NCI-H1048 (cell line): ENCODE data around the gene SLC7A14.

ENCODE experiments used
- DNase-seq: peaks from one replicate; lab custom pipeline; 2025; lab: John Stamatoyannopoulos, UW

SLC7A14 gene

GRCh38 chr3:170497207-170498095 is 88.4 kb downstream of the SLC7A14 start:
- no peak for DNase-seq

- no peak for DNase-seq
These were observed 89.1 kb downstream of the SLC7A14 start for GRCh38 chr3:170496868-170497140.

GRCh38 chr3:170496026-170496867 is 89.6 kb downstream of the SLC7A14 start:
- no peak for DNase-seq

- DNase-seq = no peak
These were observed 91.1 kb downstream of the SLC7A14 start for GRCh38 chr3:170494766-170495165.

GRCh38 chr3:170493712-170494182 is 92.1 kb downstream of the SLC7A14 start:
- DNase-seq = no peak

GRCh38 chr3:170491901-170492300 is 94.0 kb downstream of the SLC7A14 start:
- no peak for DNase-seq

- DNase-seq = no peak
These were observed 94.9 kb downstream of the SLC7A14 start for GRCh38 chr3:170490828-170491560.

- DNase-seq = no peak
These were observed 97.1 kb downstream of the SLC7A14 start for GRCh38 chr3:170488802-170489201.

GRCh38 chr3:170487031-170487430 is 98.8 kb downstream of the SLC7A14 start:
- DNase-seq = no peak

GRCh38 chr3:170486398-170486797 is 99.5 kb downstream of the SLC7A14 start:
- no peak for DNase-seq

- DNase-seq = no peak
These were observed 100.2 kb downstream of the SLC7A14 start for GRCh38 chr3:170485696-170486095.

- DNase-seq = no peak
These were observed 100.6 kb downstream of the SLC7A14 start for GRCh38 chr3:170485294-170485693.

- DNase-seq = no peak
These were observed 101.0 kb downstream of the SLC7A14 start for GRCh38 chr3:170484869-170485268.

- no peak for DNase-seq
These were observed 102.2 kb downstream of the SLC7A14 start for GRCh38 chr3:170483485-170484262.

- DNase-seq = no peak
These were observed 103.7 kb downstream of the SLC7A14 start for GRCh38 chr3:170482199-170482598.

GRCh38 chr3:170480111-170480510 is 105.8 kb downstream of the SLC7A14 start:
- no peak for DNase-seq

GRCh38 chr3:170477395-170477794 is 108.5 kb downstream of the SLC7A14 start:
- DNase-seq = no peak

GRCh38 chr3:170476291-170476690 is 109.6 kb downstream of the SLC7A14 start:
- DNase-seq = no peak

GRCh38 chr3:170475092-170475685 is 110.7 kb downstream of the SLC7A14 start:
- no peak for DNase-seq

GRCh38 chr3:170473358-170473757 is 112.5 kb downstream of the SLC7A14 start:
- no peak for DNase-seq

- no peak for DNase-seq
These were observed 114.7 kb downstream of the SLC7A14 start for GRCh38 chr3:170471149-170471548.
